BLaER1 (cell line): ENCODE results near the gene NDUFA6.
"Not testable (repeated sequence)": the region's sequence is repeated elsewhere in the genome, so short reads cannot be mapped to it uniquely, and the experiment has no call there.

Source experiments
- H3K27ac ChIP-seq: shearing (Covaris generic); formaldehyde crosslinking; 2 replicates; pipeline ENCODE4 v1.8.1; 2022
- H3K27me3 ChIP-seq: shearing (Covaris generic); formaldehyde crosslinking; 2 replicates; pipeline ENCODE4 v1.8.1; 2022
- H3K36me3 ChIP-seq: shearing (Covaris generic); formaldehyde crosslinking; 2 replicates; pipeline ENCODE4 v1.8.1; 2022
- H3K4me1 ChIP-seq: shearing (Covaris generic); formaldehyde crosslinking; 2 replicates; pipeline ENCODE4 v1.8.1; 2022
- H3K4me2 ChIP-seq: shearing (Covaris generic); formaldehyde crosslinking; 2 replicates; pipeline ENCODE4 v1.8.1; 2022
- H3K4me3 ChIP-seq: shearing (Covaris generic); formaldehyde crosslinking; 2 replicates; pipeline ENCODE4 v1.8.1; 2022
- H3K9ac ChIP-seq: shearing (Covaris generic); formaldehyde crosslinking; 2 replicates; pipeline ENCODE4 v1.8.1; 2022
- H3K9me3 ChIP-seq: shearing (Covaris generic); formaldehyde crosslinking; 2 replicates; pipeline ENCODE4 v1.8.1; 2022
- H4K20me1 ChIP-seq: shearing (Covaris generic); formaldehyde crosslinking; 2 replicates; pipeline ENCODE4 v1.8.1; 2022
- Cebpa-rat ChIP-seq: shearing (Covaris generic); IDR thresholded peaks from 2 replicates; pipeline ENCODE4 v1.8.1; 2022

The NDUFA6 gene

DNA sequence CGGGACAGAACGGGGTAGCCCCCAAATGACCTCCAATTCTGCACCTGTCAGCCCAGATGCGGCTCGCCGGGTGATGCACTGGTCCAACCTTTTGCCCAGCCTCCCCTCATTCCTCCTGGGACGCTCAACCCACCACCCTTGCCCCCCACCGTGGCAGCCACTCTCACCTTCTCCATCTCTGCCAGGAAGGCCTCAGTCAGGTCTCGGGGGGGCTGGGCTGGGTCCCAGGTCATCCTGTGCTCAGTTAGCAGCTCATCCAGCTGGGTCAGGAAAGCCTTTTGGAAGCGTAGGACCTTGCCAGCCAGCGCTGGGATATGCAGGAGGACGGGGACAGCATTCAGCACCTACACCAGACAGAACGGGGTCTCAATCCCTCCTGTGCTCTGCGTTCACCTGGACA is 37.4 kb upstream of the NDUFA6 start:
- not testable (repeated sequence) for H3K27me3 ChIP-seq, H3K27ac ChIP-seq, H3K4me2 ChIP-seq

DNA sequence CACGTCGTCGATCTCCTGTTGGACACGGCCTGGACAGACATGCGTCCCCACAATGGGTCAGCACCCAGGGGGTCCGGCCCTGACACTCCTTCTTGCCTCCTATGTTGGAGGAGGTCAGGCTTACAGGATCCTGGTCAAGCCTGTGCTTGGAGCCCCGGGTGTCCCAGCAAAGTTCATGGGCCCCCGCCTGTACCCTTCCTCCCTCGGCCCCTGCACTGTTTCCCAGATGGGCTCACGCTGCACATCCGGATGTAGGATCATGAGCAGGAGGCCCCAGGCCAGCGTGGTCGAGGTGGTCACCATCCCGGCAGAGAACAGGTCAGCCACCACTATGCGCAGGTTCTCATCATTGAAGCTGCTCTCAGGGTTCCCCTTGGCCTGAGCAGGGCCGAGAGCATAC is 37.0 kb upstream of the NDUFA6 start:
- Histone ChIP-seq H4K20me1 (no peaks in the 10 kb centered on the region), H3K9ac (no peak overlapping the region), H3K27ac (no peak overlapping the region), H3K4me1 (peaks cover 9% of the 10 kb centered on the region), H3K36me3 (no peaks in the 10 kb centered on the region), H3K4me3 (no peak overlapping the region), H3K4me2 (no peak overlapping the region), H3K27me3 (no peaks in the 10 kb centered on the region), H3K9me3 (no peaks in the 10 kb centered on the region)
- no peak for TF ChIP-seq Cebpa-rat

More for the DNA sequence above, 37.4 kb upstream of the NDUFA6 start:
- not testable (repeated sequence) for H3K9ac ChIP-seq, H3K36me3 ChIP-seq, H4K20me1 ChIP-seq, H3K4me1 ChIP-seq, H3K9me3 ChIP-seq, H3K4me3 ChIP-seq

DNA sequence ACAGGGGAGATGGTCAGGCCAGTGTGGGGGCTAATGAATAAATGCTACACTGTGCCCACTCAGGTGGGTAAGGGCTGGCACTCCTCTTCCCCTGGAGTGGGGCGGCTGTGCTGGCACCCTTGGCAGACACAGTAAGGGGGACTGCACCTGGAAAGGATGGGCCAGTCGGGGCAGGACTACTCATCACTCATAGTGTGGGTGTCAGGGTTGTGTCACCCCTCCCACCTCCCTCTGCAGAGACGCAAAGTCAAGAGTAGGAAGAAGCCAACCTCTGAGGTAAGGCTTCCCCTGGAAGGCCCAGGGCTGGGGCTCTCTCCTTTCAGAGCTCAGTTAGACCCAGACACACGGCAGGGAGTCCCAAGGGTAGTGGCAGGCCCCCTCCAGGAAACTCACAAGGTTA is 33.0 kb upstream of the NDUFA6 start:
- not testable (repeated sequence) for H3K27ac ChIP-seq, H3K4me2 ChIP-seq, H3K36me3 ChIP-seq, H3K27me3 ChIP-seq, H3K9me3 ChIP-seq, H3K4me3 ChIP-seq, H4K20me1 ChIP-seq, H3K9ac ChIP-seq
- peaks cover 44% of the 10 kb centered on the region for H3K4me1 ChIP-seq

DNA sequence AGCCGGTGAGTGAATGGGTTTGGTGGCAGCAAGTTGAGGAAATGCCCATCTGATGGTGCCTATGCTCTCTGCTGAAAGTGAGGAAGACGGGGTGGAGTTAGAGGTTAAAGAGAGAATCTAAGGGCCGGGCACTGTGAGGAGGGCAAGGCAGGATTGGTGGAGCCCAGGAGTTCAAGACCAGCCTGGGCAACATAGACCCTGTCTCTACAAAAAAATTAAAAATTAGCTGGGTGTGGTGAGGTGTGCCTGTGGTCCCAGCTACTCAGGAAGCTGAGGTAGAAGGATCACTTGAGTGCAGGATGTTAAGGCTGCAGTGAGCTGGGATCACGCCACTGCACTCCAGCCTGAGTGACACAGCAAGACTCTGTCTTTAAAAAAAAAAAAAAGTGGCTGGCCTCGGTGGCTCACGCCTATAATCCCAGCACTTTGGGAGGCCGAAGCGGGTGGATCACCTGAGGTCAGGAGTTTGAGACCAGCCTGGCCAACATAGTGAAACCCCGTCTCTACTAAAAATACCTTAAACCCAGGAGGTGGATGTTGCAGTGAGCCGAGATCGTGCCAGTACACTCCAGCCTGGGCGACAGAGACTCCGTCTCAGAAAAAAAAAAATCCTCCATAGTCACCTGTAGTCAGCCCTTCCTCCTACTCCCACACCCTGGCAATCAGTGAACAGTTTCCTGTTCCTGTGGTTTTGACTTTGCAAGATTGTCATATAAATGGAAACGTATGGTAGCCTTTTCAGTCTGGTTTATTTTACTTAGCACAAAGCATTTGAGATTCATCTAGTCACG is 29.9 kb upstream of the NDUFA6 start:
- peaks cover 15% of the 10 kb centered on the region for H3K36me3 ChIP-seq
- peak overlapping the region; percentile 21; the same call in 1 of the 2 replicates for H3K9ac ChIP-seq
- peaks cover 25% of the 10 kb centered on the region for H3K9me3 ChIP-seq
- H3K4me1 ChIP-seq: peaks cover 44% of the 10 kb centered on the region
- peak overlapping the region; percentile 78 for H3K4me2 ChIP-seq
- peak overlapping the region; percentile 46 for H3K27ac ChIP-seq
- H3K27me3 ChIP-seq, H4K20me1 ChIP-seq: not testable (repeated sequence)
- peak overlapping the region; percentile 40 for H3K4me3 ChIP-seq

DNA sequence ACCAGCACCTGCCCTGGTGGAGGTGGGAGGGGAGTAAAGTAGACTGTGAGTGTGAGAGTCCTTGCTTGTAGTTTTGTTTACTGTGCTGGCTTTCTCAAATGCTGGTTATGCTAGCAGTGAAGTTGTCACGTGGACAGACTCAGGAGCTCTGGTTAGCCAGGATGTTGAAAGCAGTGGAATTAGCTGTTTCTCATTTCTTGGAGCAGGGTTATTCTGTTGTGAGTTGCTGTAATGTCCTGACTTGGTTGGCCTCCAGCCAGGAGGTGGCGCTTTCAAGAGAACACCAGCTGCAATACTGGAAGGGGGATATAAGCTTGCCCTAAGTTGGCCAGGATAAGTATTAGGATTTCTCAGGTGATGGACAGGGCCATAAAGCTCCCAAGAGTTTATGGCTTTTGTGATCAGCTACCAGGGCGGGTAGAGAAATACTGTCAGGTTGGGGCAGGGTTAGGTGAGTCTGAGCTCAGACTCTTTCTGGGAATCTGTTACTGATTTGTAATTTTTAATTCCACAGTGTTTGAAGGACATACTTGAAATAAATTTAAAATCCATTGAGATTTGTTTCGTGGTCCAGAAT is 26.4 kb upstream of the NDUFA6 start:
- H3K27me3 ChIP-seq: no peaks in the 10 kb centered on the region
- H3K27ac ChIP-seq: no peak overlapping the region
- peaks cover 24% of the 10 kb centered on the region for H3K36me3 ChIP-seq
- no peak overlapping the region for H3K9ac ChIP-seq
- no peak overlapping the region for H3K4me3 ChIP-seq
- no peak for TF ChIP-seq Cebpa-rat
- peaks cover 43% of the 10 kb centered on the region for H3K9me3 ChIP-seq
- H4K20me1 ChIP-seq: no peaks in the 10 kb centered on the region
- H3K4me2 ChIP-seq: no peak overlapping the region
- H3K4me1 ChIP-seq: peaks cover 37% of the 10 kb centered on the region

DNA sequence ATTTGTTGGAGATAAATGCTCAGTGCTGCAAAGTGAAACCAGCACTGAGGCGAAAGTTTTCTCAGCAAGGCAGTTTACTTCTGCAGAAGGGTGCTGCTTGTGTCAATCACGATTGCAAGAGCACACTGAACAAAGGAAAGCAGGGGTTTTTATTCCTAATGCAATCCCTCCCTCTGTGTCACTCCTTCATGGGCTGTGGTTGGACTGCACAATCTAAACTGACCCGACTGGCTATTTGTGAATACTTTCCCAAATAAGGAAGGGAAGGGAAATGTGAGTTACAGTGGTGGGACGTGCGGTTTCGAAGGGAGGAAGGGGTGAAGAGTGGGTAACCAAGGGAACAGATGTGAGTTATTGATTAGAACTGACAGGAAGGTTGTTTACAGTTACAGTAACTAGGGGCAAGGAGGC is 24.9 kb upstream of the NDUFA6 start:
- Histone ChIP-seq H3K36me3 (peaks cover 24% of the 10 kb centered on the region), H3K4me1 (peaks cover 25% of the 10 kb centered on the region), H3K9me3 (peaks cover 43% of the 10 kb centered on the region)
- H3K27ac ChIP-seq, H3K4me3 ChIP-seq, H3K4me2 ChIP-seq, H4K20me1 ChIP-seq, H3K27me3 ChIP-seq, H3K9ac ChIP-seq: not testable (repeated sequence)

DNA sequence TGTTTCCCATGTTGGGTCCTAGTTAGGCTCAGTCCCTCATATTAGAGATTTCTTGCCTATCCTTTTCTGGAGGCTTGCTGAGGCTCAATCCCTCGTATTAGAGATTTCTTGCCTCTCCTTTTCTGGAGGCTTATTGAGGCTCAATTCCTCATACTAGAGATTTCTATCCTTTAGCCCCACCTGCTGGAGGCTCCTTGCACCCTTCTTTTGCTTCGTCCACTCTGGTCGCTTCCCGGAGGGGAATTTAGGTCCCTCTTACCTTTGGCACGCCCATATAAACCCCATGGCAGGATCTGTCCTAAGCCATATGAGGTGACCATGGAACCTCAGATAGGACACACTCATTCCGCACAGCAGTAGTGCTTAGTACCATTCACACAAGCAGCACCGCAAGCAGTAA is 24.1 kb upstream of the NDUFA6 start:
- H3K36me3 ChIP-seq: peaks cover 24% of the 10 kb centered on the region
- H3K9me3 ChIP-seq: peaks cover 43% of the 10 kb centered on the region
- H3K9ac ChIP-seq: no peak overlapping the region
- no peak for TF ChIP-seq Cebpa-rat
- H3K4me1 ChIP-seq: peaks cover 18% of the 10 kb centered on the region
- H3K27me3 ChIP-seq: no peaks in the 10 kb centered on the region
- no peaks in the 10 kb centered on the region for H4K20me1 ChIP-seq
- 0 out of 2 replicates have a peak overlapping the region, but pooled peaks have one; percentile 12 for H3K4me3 ChIP-seq
- H3K27ac ChIP-seq: no peak overlapping the region
- H3K4me2 ChIP-seq: no peak overlapping the region

DNA sequence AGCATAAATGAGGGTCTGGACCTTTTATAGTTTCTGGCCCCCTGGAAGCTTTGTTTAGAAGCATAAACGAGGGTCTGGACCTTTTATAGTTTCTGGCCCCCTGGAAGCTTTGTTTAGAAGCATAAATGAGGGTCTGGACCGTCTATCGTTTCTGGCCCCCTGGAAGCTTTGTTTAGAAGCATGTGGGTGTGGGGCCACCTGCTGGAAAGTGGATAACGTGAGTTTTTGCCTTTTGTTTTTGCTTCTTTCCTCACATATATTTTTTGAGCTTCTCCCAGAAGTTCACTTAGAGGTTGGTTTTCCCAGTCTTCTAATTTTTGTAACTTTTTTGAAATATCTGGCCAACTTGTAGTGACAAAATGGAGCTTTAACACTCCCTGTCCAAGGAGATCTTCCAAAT is 22.2 kb upstream of the NDUFA6 start:
- not testable (repeated sequence) for H3K9ac ChIP-seq, H3K4me3 ChIP-seq, H3K27me3 ChIP-seq, H3K27ac ChIP-seq, H4K20me1 ChIP-seq, H3K4me2 ChIP-seq, H3K4me1 ChIP-seq
- peaks cover 42% of the 10 kb centered on the region for H3K9me3 ChIP-seq
- peaks cover 24% of the 10 kb centered on the region for H3K36me3 ChIP-seq

DNA sequence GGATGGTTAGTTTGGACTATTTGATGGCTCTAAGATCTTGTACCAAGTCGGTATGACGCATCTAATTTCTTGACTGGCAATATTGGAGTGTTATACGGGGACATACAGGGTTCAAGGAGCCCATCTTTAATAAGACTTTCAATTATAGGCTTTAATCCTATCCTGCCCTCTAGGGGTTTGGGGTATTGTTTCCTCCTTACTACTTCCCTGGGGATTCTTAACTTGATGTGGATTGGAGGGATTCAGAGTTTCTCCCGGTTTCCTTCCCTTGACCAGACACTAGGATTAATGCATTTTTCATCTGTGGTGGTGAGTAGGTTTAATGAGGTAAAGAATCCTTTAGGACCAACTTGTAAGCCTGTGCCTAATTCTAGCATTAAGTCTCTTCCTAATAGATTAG is 21.2 kb upstream of the NDUFA6 start:
- H3K27me3 ChIP-seq: no peaks in the 10 kb centered on the region
- TF ChIP-seq Cebpa-rat: no peak

DNA sequence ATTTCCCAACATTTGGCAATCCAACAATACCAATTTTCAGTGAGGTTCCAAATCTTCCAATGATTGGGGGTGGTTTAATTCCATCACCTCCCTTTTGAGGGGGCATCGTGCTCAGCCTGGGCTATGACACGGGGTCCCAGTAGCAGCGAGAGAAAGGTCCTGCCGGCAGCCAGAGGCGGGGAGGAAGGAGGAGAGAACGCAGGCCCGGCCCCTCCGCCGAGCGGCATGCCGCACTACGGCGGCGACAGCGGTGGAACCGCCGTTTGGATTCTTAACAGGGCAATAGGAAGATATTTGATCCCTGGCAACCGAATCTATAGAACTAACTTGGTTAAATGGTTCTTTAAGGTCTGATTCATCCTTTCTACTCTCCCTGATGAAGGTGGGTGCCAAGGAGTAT is 18.3 kb upstream of the NDUFA6 start:
- Histone ChIP-seq H4K20me1 (no peaks in the 10 kb centered on the region), H3K9ac (no peak overlapping the region), H3K27me3 (no peaks in the 10 kb centered on the region), H3K9me3 (peaks cover 29% of the 10 kb centered on the region), H3K4me3 (no peak overlapping the region), H3K27ac (no peak overlapping the region), H3K4me2 (no peak overlapping the region), H3K4me1 (peaks cover 8% of the 10 kb centered on the region), H3K36me3 (peaks cover 22% of the 10 kb centered on the region)
- TF ChIP-seq Cebpa-rat: no peak

More for the DNA sequence above, 21.2 kb upstream of the NDUFA6 start:
- H3K9me3 ChIP-seq: peaks cover 32% of the 10 kb centered on the region
- H3K4me2 ChIP-seq: no peak overlapping the region
- no peak overlapping the region for H3K4me3 ChIP-seq
- peaks cover 8% of the 10 kb centered on the region for H3K4me1 ChIP-seq
- H3K36me3 ChIP-seq: peaks cover 21% of the 10 kb centered on the region
- H3K27ac ChIP-seq: no peak overlapping the region
- H3K9ac ChIP-seq: no peak overlapping the region
- no peaks in the 10 kb centered on the region for H4K20me1 ChIP-seq

DNA sequence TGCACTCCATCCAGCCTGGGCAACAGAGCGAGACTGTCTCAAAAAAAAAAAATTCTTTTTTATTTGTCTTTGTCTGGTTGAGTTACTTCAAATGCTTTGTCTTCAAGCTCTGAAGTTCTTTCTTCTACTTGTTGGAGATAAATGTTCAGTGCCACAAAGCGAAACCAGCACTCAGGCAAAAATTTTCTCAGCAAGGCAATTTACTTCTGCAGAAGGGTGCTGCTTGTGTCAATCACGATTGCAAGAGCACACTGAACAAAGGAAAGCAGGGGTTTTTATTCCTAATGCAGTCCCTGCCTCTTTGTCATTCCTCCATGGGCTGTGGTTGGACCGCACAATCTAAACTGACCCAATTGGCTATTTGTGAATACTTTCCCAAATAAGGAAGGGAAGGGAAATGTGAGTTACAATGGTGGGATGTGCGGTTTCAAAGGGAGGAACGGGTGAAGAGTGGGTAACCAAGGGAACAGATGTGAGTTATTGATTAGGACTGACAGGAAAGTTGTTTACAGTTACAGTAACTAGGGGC is 13.8 kb upstream of the NDUFA6 start:
- H3K27me3 ChIP-seq, H3K27ac ChIP-seq, H4K20me1 ChIP-seq, H3K9ac ChIP-seq, H3K4me2 ChIP-seq, H3K4me1 ChIP-seq: not testable (repeated sequence)
- peaks cover 71% of the 10 kb centered on the region for H3K9me3 ChIP-seq
- H3K4me3 ChIP-seq: peak overlapping the region; percentile 7; the same call in 1 of the 2 replicates
- peaks cover 47% of the 10 kb centered on the region for H3K36me3 ChIP-seq
